Endothelial cell of umbilical vein (primary cell): ENCODE results near the gene S100Z. TPM values are rescaled to one million over a fixed set of nuclear protein-coding genes. Genes with fewer than 3 reads are reported as not detected.

ENCODE experiments used
- BruUV-seq: library from RNA; stranded (reverse); fragments of 400-500 nt; replicated peaks from 2 replicates; lab custom pipeline; 2021; lab: Mats Ljungman, UMichigan
- CTCF ChIA-PET: fragments of 300-600, 350-600 bp; sonication (Branson Sonifier 250); formaldehyde crosslinking; loops from one replicate; lab custom pipeline; 2021; ENCODE audit warnings: antibody characterized with exemption, inconsistent platforms; lab: Charles Lee
- POLR2A ChIA-PET: fragments of 300-600, 350-600 bp; sonication (Branson Sonifier 250); formaldehyde crosslinking; loops from one replicate; lab custom pipeline; 2021; ENCODE audit warnings: antibody characterized with exemption, inconsistent platforms; lab: Charles Lee
- DNase-seq: peaks from one replicate; pipeline ENCODE4 v3.0.0-alpha.2; 2011; ENCODE audit warnings: low read depth, low spot score
- FAIRE-seq: peaks from 2 replicates; lab custom pipeline; 2011; peaks lifted over from hg19 to GRCh38; lab: Jason Lieb, UNC
- H2AFZ ChIP-seq: 2 replicates; pipeline ENCODE4 v1.6.0; 2012; ENCODE audit warnings: low read depth, low read length, control low read depth, inconsistent platforms
- H3K27ac ChIP-seq: 2 replicates; pipeline ENCODE4 v1.5.1; 2011; ENCODE audit warnings: low read depth, mild to moderate bottlenecking, control low read depth, low read length, moderate library complexity; ENCODE audit not compliant: insufficient read depth
- H3K27me3 ChIP-seq, 2 experiments: 2 replicates each; pipeline versions ENCODE4 v1.6.0 to v1.6.1; 2011; ENCODE audit warnings: low read length in 2 of 2, mixed read lengths in 1 of 2; ENCODE audit not compliant: control insufficient read depth in 2 of 2, insufficient read depth in 2 of 2
- H3K36me3 ChIP-seq, 2 experiments: 2 replicates in 1 of 2; 3 replicates in 1 of 2; pipeline ENCODE4 v1.5.1; 2011; ENCODE audit warnings: low read length in 2 of 2, mild to moderate bottlenecking in 1 of 2, moderate library complexity in 1 of 2; ENCODE audit not compliant: control insufficient read depth in 2 of 2, insufficient read depth in 2 of 2; ENCODE audit errors: extremely low read depth in 1 of 2
- H3K4me1 ChIP-seq: 3 replicates; pipeline ENCODE4 v1.5.1; 2011; ENCODE audit warnings: mild to moderate bottlenecking, low read length; ENCODE audit not compliant: control insufficient read depth, insufficient read depth; ENCODE audit errors: extremely low read depth
- H3K4me2 ChIP-seq: 2 replicates; pipeline ENCODE4 v1.6.1; 2011; ENCODE audit warnings: low read length, control low read depth, mixed read lengths; ENCODE audit not compliant: insufficient read depth
- H3K4me3 ChIP-seq, 3 experiments: fragments of 200-600 bp in 1 of 3; sonication (generic), shearing (Covaris generic) in 1 of 3; replicated peaks in 1 of 3; 2 replicates each; pipeline ENCODE4 v1.5.1; 2011 to 2016; ENCODE audit warnings: control low read depth in 3 of 3, low read length in 3 of 3, mild to moderate bottlenecking in 2 of 3, inconsistent platforms in 1 of 3, low read depth in 1 of 3, moderate library complexity in 1 of 3; ENCODE audit not compliant: insufficient read depth in 1 of 3
- H3K79me2 ChIP-seq: 2 replicates; pipeline ENCODE4 v1.6.0; 2012; ENCODE audit warnings: low read length, inconsistent platforms; ENCODE audit not compliant: control insufficient read depth, insufficient read depth
- H3K9ac ChIP-seq: replicated peaks from 2 replicates; pipeline ENCODE3; 2011; ENCODE audit warnings: low read length, control low read depth; ENCODE audit not compliant: insufficient read depth; ENCODE audit errors: extremely low read depth
- H3K9me1 ChIP-seq: replicated peaks from 3 replicates; pipeline ENCODE4 v1.6.0; 2011; ENCODE audit warnings: mild to moderate bottlenecking, low read length; ENCODE audit not compliant: control insufficient read depth, insufficient read depth; ENCODE audit errors: extremely low read depth
- H3K9me3 ChIP-seq: replicated peaks from 2 replicates; pipeline ENCODE4 v1.5.1; 2012; ENCODE audit warnings: low read length, inconsistent platforms; ENCODE audit not compliant: control insufficient read depth, insufficient read depth
- H4K20me1 ChIP-seq: replicated peaks from 2 replicates; pipeline ENCODE3; 2011; ENCODE audit warnings: mild to moderate bottlenecking, low read length; ENCODE audit not compliant: control insufficient read depth, insufficient read depth; ENCODE audit errors: extremely low read depth
- EZH2 ChIP-seq: IDR thresholded peaks from 2 replicates; pipeline ENCODE4 v1.6.1; 2012; ENCODE audit warnings: borderline replicate concordance, low read depth, mild to moderate bottlenecking, moderate library complexity, low read length, inconsistent platforms; ENCODE audit not compliant: severe bottlenecking
- FOS ChIP-seq: IDR thresholded peaks from 2 replicates; pipeline ENCODE4 v1.6.1; 2011; ENCODE audit warnings: mild to moderate bottlenecking, low read length, moderate library complexity, borderline replicate concordance; ENCODE audit not compliant: insufficient read depth
- GATA2 ChIP-seq: IDR thresholded peaks from 2 replicates; pipeline ENCODE4 v1.7.0; 2011; ENCODE audit warnings: low read depth, mild to moderate bottlenecking, moderate library complexity, mixed read lengths, low read length; ENCODE audit not compliant: insufficient read length, insufficient read depth
- JUN ChIP-seq: IDR thresholded peaks from 2 replicates; pipeline ENCODE4 v1.6.1; 2011; ENCODE audit warnings: borderline replicate concordance, low read depth; ENCODE audit not compliant: insufficient read length, insufficient read depth
- MAX ChIP-seq: IDR thresholded peaks from 2 replicates; pipeline ENCODE4 v1.6.1; 2011; ENCODE audit not compliant: insufficient read depth, insufficient read length
- MYC ChIP-seq: IDR thresholded peaks from one replicate; pipeline ENCODE4 v1.6.1; 2011; ENCODE audit warnings: mild to moderate bottlenecking, low read depth, low read length
- POLR2A ChIP-seq: IDR thresholded peaks from 2 replicates; pipeline ENCODE4 v1.6.1; 2012; ENCODE audit warnings: low read depth, mild to moderate bottlenecking, control low read depth, low read length
- POLR2AphosphoS5 ChIP-seq: IDR thresholded peaks from 2 replicates; pipeline ENCODE4 v1.6.1; 2012; ENCODE audit warnings: low read depth, mild to moderate bottlenecking, control low read depth, low read length, moderate library complexity; ENCODE audit not compliant: insufficient read depth
- dilution Hi-C: fragments of 300-500 bp; cut with MboI; formaldehyde crosslinking; loops from one replicate; pipeline ENCODE4 v1.15.0; 2019; ENCODE audit warnings: low sequenced_read_pairs; ENCODE audit not compliant: extremely low pct_ligation_motif_present
- intact Hi-C: fragments of 100-400 bp; cut with micrococcal nuclease; formaldehyde crosslinking; loops from one replicate; pipeline ENCODE4 v1.10.0; 2022
- polyA plus RNA-seq, 4 experiments: library from polyadenylated mRNA; depleted of rRNA in 3 of 4; stranded (reverse) in 3 of 4; unstranded in 1 of 4; fragments of >200 nt; gene quantifications; 2 replicates each; pipeline versions ENCODE4 v1.2.1 to v1.2.3, GENCODE V29; 2011 to 2012; ENCODE audit warnings: missing spikeins in 1 of 4
- total RNA-seq: library from RNA; stranded (reverse); gene quantifications from 2 replicates; pipeline ENCODE4 v1.2.3, GENCODE V29; 2021
- TF ChIP-seq, protein P1 (sequence below), 2 donors: IDR thresholded peaks; 1 replicate in 1 of 2; 2 replicates in 1 of 2; pipeline ENCODE4 v1.5.1; 2011; ENCODE audit warnings: low read length in 2 of 2, mild to moderate bottlenecking in 2 of 2, moderate library complexity in 2 of 2, control low read depth in 1 of 2, inconsistent platforms in 1 of 2, low read depth in 1 of 2; ENCODE audit not compliant: insufficient read depth in 1 of 2; ENCODE audit errors: extremely low read depth in 1 of 2

S100Z gene
- total and polyA plus RNA-seq, 2 donors (not counting 3 experiments of a cell fraction or from before 2014, with no cell fraction given): not detected

DNA sequence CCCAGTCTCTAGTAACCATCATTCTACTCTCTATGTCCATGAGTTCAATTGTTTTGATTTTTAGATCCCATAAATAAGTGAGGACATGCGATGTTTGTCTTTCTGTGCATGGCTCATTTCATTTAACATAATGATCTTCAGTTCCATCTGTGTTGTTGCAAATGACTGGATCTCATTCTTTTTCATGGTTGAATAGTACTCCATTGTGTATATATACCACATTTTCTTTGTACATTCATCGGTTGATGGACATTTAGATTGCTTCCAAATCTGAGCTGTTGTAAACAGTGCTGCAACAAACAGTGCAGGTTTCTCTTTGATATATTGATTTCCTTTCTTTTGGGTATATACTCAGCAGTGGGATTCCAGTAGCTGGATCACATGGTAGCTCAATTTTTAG lies 46.4 kb downstream of the S100Z start:
- no peaks in the 10 kb centered on the region for H3K4me1 ChIP-seq
- dilution Hi-C loops: no loop called here
- no peak overlapping the region for H3K4me3 ChIP-seq
- intact Hi-C loops: no loop called here
- H3K36me3 ChIP-seq: no peaks in the 10 kb centered on the region
- no peak overlapping the region for H3K27ac ChIP-seq
- no peaks in the 10 kb centered on the region for H3K79me2 ChIP-seq
- TF ChIP-seq FOS: no peak
- TF ChIP-seq POLR2A: no peak
- no peak for TF ChIP-seq JUN
- no peak for TF ChIP-seq POLR2AphosphoS5
- TF ChIP-seq MYC: no peak
- no peak for TF ChIP-seq MAX
- TF ChIP-seq, protein P1, sequence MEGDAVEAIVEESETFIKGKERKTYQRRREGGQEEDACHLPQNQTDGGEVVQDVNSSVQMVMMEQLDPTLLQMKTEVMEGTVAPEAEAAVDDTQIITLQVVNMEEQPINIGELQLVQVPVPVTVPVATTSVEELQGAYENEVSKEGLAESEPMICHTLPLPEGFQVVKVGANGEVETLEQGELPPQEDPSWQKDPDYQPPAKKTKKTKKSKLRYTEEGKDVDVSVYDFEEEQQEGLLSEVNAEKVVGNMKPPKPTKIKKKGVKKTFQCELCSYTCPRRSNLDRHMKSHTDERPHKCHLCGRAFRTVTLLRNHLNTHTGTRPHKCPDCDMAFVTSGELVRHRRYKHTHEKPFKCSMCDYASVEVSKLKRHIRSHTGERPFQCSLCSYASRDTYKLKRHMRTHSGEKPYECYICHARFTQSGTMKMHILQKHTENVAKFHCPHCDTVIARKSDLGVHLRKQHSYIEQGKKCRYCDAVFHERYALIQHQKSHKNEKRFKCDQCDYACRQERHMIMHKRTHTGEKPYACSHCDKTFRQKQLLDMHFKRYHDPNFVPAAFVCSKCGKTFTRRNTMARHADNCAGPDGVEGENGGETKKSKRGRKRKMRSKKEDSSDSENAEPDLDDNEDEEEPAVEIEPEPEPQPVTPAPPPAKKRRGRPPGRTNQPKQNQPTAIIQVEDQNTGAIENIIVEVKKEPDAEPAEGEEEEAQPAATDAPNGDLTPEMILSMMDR (IDR thresholded peaks at IDR 0.05; ENCODE audit: extremely low read depth in 1 of 2, insufficient read depth in 1 of 2, low read depth in 1 of 2, low read length in 2 of 2): no peak
- no peak for TF ChIP-seq EZH2
- no peak for TF ChIP-seq GATA2
- FAIRE-seq: no peak
- ChIA-PET POLR2A (no interaction called here), CTCF (interaction anchor here (0.7 kb wide), 1 partner anchor 11 kb away, joined by 4 read pairs; no protein-coding TSS in a partner anchor)
- no peak overlapping the region for H3K9ac ChIP-seq
- H3K4me2 ChIP-seq: no peak overlapping the region
- no peaks in the 10 kb centered on the region for H3K9me1 ChIP-seq
- no peak overlapping the region for H2AFZ ChIP-seq
- DNase-seq: no peak
- peaks cover 4 to 9% of the 10 kb centered on the region in 2 experiments for H3K27me3 ChIP-seq
- H4K20me1 ChIP-seq: no peaks in the 10 kb centered on the region
- no TSS peak for BruUV-seq
- H3K9me3 ChIP-seq: no peaks in the 10 kb centered on the region
